ENCODE results near the gene ZNF569. TPM values are rescaled to one million over a fixed set of nuclear protein-coding genes. Genes with fewer than 3 reads are reported as not detected.

ZNF569 gene
- total and polyA plus RNA-seq, 2 of the 13 experiments (the other 11 are each of a cell fraction or from before 2014, with no cell fraction given), result 1.4 to 5.7 TPM

- no peak for TF ChIP-seq REST (IDR thresholded peaks at IDR 0.05; ENCODE audit: borderline replicate concordance in 1 of 2, low read depth in 1 of 2, low read length in 2 of 2)
- no peak for TF ChIP-seq ATF3 (CRISPR knock-in tag; IDR thresholded peaks at IDR 0.05)
- TF ChIP-seq ISL2 (CRISPR knock-in tag; IDR thresholded peaks at IDR 0.05), result peak; percentile 71
- no peak for TF ChIP-seq ZNF138 (CRISPR knock-in tag; IDR thresholded peaks at IDR 0.05; ENCODE audit: low read depth)
- TF ChIP-seq ZBTB38 (CRISPR knock-in tag; IDR thresholded peaks at IDR 0.05), result peak; percentile 38; the same call in 1 of the 2 replicates
- TF ChIP-seq LRRFIP1 (CRISPR knock-in tag; conservative IDR thresholded peaks at IDR 0.05), result no peak
- TF ChIP-seq ZNF766 (CRISPR knock-in tag; IDR thresholded peaks at IDR 0.05; ENCODE audit: borderline replicate concordance), result 0 out of 2 replicates have a peak, but pooled peaks have one; percentile 38
- peak; percentile 71; the same call in 1 of the 2 replicates for TF ChIP-seq WIZ (CRISPR knock-in tag; IDR thresholded peaks at IDR 0.05)
- TF ChIP-seq ZNF713 (CRISPR knock-in tag; IDR thresholded peaks at IDR 0.05), result 0 out of 2 replicates have a peak, but pooled peaks have one; percentile 22
- no peak for TF ChIP-seq ZNF883 (CRISPR knock-in tag; IDR thresholded peaks at IDR 0.05; ENCODE audit: not compliant biosample characterization)
- TF ChIP-seq ZNF879 (CRISPR knock-in tag; IDR thresholded peaks at IDR 0.05), result no peak
- TF ChIP-seq ZIK1 (CRISPR knock-in tag; IDR thresholded peaks at IDR 0.05; ENCODE audit: borderline replicate concordance, low read depth), result 0 out of 2 replicates have a peak, but pooled peaks have one; percentile 27
- no peak for TF ChIP-seq KIAA2018 (CRISPR knock-in tag; IDR thresholded peaks at IDR 0.05; ENCODE audit: borderline replicate concordance)
Measured at GRCh38 chr19:37370880-37371661, 96.2 kb downstream of the ZNF569 start, which contains the start of gene ZNF527 (continued).

Data from HepG2 (cell line).